Fibroblast of lung (primary cell): ENCODE results near the gene PFDN1. TPM values are rescaled to one million over a fixed set of nuclear protein-coding genes. Genes with fewer than 3 reads are reported as not detected.

ENCODE experiments used
- DNase-seq, 2 donors: peaks; one replicate each; pipeline versions ENCODE4 v3.0.0 to v3.0.0-alpha.2; 2010; ENCODE audit warnings: low read depth in 2 of 2
- H2AFZ ChIP-seq: 2 replicates; pipeline ENCODE4 v1.5.1; 2012; ENCODE audit warnings: low read length, control low read depth, inconsistent platforms
- H3K27ac ChIP-seq: 2 replicates; pipeline ENCODE4 v1.5.1; 2011; ENCODE audit warnings: low read length, control low read depth; ENCODE audit not compliant: insufficient read depth
- H3K27me3 ChIP-seq: 2 replicates; pipeline ENCODE4 v1.5.1; 2011; ENCODE audit warnings: mild to moderate bottlenecking, low read length; ENCODE audit not compliant: control insufficient read depth, insufficient read depth
- H3K36me3 ChIP-seq: 2 replicates; pipeline ENCODE4 v1.5.1; 2011; ENCODE audit warnings: low read length; ENCODE audit not compliant: control insufficient read depth, insufficient read depth
- H3K4me1 ChIP-seq: 2 replicates; pipeline ENCODE4 v1.5.1; 2011; ENCODE audit warnings: low read length; ENCODE audit not compliant: control insufficient read depth, insufficient read depth; ENCODE audit errors: extremely low read depth
- H3K4me2 ChIP-seq: 2 replicates; pipeline ENCODE4 v1.5.1; 2011; ENCODE audit warnings: low read length, control low read depth; ENCODE audit not compliant: insufficient read depth; ENCODE audit errors: extremely low read depth
- H3K4me3 ChIP-seq, 4 experiments: fragments of 200-600 bp in 1 of 4; sonication (generic) in 1 of 4; replicated peaks in 1 of 4; 2 replicates each; pipeline ENCODE4 v1.5.1; 2011 to 2016; ENCODE audit warnings: low read length in 4 of 4, low read depth in 3 of 4, mild to moderate bottlenecking in 3 of 4, control low read depth in 2 of 4, inconsistent platforms in 1 of 4, mixed read lengths in 1 of 4; ENCODE audit not compliant: insufficient read depth in 1 of 4; ENCODE audit errors: control extremely low read depth in 1 of 4
- H3K79me2 ChIP-seq: 2 replicates; pipeline ENCODE4 v1.5.1; 2012; ENCODE audit warnings: mild to moderate bottlenecking, low read length, inconsistent platforms; ENCODE audit not compliant: control insufficient read depth, insufficient read depth
- H3K9ac ChIP-seq: 2 replicates; pipeline ENCODE4 v1.5.1; 2011; ENCODE audit warnings: mild to moderate bottlenecking, low read length, control low read depth; ENCODE audit not compliant: insufficient read depth
- H3K9me3 ChIP-seq: 2 replicates; pipeline ENCODE4 v1.5.1; 2012; ENCODE audit warnings: low read depth, low read length; ENCODE audit not compliant: control insufficient read depth, insufficient read depth
- H4K20me1 ChIP-seq: 2 replicates; pipeline ENCODE4 v1.5.1; 2011; ENCODE audit warnings: low read length; ENCODE audit not compliant: control insufficient read depth, insufficient read depth; ENCODE audit errors: extremely low read depth
- EZH2 ChIP-seq: IDR thresholded peaks from 2 replicates; pipeline ENCODE4 v1.5.1; 2012; ENCODE audit warnings: low read length, control low read depth, mild to moderate bottlenecking; ENCODE audit errors: missing control alignments
- polyA plus RNA-seq, 2 donors: library from polyadenylated mRNA; depleted of rRNA in 1 of 2; stranded (reverse) in 1 of 2; unstranded in 1 of 2; fragments of >200 nt; gene quantifications; 2 replicates each; pipeline ENCODE4 v1.2.1, GENCODE V29; 2011 to 2012; ENCODE audit warnings: missing spikeins in 1 of 2
- total RNA-seq: library from RNA; depleted of rRNA; stranded (reverse); fragments of >200 nt; gene quantifications from 2 replicates; pipeline ENCODE4 v1.2.1, GENCODE V29; 2014
- TF ChIP-seq, protein P1 (sequence below), 2 donors: IDR thresholded peaks in 1 of 2; conservative IDR thresholded peaks in 1 of 2; 1 replicate in 1 of 2; 2 replicates in 1 of 2; pipeline ENCODE4 v1.5.1; 2011 to 2012; ENCODE audit warnings: low read length in 2 of 2, control low read depth in 1 of 2, inconsistent platforms in 1 of 2, low read depth in 1 of 2, mild to moderate bottlenecking in 1 of 2

Gene PFDN1
- total and polyA plus RNA-seq, 2 donors (not counting 1 experiment from before 2014, with no cell fraction given) = 35.5 to 140 TPM

DNA sequence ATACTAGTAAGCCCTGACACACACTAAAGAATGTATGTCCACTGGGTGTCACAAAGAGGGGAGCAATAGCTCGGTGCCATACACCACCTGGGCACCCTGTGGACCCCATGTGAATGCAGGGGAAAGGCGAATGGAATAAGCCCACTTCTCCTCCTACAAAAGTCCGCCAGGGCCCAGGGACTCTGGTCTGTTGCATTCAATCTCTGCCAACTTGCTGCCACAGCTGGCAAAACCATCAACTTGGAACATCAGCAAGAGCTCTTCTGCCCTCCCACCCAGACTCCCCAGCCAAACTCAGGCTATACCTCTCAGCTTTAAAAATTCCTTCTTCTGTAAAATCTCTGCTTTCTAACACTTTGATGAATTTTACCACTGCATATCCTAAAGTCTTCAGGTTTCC is 54.5 kb downstream of the PFDN1 start:
- no peak for DNase-seq
- H4K20me1 ChIP-seq = no peaks in the 10 kb centered on the region
- H3K9ac ChIP-seq = no peak overlapping the region
- H3K4me3 ChIP-seq = no peak overlapping the region
- no peaks in the 10 kb centered on the region for H3K9me3 ChIP-seq
- H2AFZ ChIP-seq = no peak overlapping the region
- no peak overlapping the region for H3K27ac ChIP-seq
- H3K4me2 ChIP-seq = no peak overlapping the region
- H3K4me1 ChIP-seq = peaks cover 34% of the 10 kb centered on the region
- H3K36me3 ChIP-seq = no peaks in the 10 kb centered on the region
- TF ChIP-seq, protein P1, sequence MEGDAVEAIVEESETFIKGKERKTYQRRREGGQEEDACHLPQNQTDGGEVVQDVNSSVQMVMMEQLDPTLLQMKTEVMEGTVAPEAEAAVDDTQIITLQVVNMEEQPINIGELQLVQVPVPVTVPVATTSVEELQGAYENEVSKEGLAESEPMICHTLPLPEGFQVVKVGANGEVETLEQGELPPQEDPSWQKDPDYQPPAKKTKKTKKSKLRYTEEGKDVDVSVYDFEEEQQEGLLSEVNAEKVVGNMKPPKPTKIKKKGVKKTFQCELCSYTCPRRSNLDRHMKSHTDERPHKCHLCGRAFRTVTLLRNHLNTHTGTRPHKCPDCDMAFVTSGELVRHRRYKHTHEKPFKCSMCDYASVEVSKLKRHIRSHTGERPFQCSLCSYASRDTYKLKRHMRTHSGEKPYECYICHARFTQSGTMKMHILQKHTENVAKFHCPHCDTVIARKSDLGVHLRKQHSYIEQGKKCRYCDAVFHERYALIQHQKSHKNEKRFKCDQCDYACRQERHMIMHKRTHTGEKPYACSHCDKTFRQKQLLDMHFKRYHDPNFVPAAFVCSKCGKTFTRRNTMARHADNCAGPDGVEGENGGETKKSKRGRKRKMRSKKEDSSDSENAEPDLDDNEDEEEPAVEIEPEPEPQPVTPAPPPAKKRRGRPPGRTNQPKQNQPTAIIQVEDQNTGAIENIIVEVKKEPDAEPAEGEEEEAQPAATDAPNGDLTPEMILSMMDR (conservative IDR thresholded peaks at IDR 0.05 in 1 of 2, IDR thresholded peaks at IDR 0.05 in 1 of 2; ENCODE audit: low read depth in 1 of 2, low read length in 2 of 2) = no peak
- TF ChIP-seq EZH2 = no peak
- peaks cover 12% of the 10 kb centered on the region for H3K79me2 ChIP-seq
- no peaks in the 10 kb centered on the region for H3K27me3 ChIP-seq

DNA sequence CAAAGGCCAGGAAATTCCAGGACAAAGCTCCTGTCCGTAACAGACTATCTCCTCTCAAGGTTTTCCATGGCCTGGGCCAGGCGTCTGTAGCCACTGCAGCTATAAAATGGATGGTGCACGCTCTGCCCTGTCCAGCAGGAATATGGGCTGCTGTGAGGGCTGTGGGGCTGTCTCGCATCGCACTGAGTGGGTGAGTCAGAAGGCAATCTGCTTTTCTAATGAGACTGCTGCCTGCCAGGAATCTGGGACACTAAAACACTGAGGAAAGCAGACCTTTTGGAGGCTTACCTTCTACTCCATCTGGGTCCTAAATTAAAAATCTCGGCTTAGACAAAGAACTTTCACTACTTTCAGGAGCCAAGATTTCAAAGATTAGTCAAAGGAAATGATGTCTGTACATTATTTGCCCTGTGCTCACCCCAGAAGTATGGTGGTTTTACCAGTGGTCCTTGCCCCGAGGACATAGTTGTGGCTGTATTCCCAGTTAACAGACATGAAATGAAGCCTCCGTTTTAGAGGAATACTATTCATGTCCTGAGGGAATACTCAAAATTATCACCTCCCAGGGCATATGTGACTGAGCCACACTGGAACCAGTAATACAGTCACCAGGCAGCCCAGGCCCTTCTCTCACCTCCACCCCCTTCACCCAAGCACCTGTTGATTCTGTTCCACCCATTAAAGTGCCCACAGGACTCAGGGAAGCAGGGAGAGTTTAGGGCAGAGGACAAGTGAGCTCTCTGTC is 56.4 kb downstream of the PFDN1 start:
- no peaks in the 10 kb centered on the region for H3K9me3 ChIP-seq
- peaks cover 30% of the 10 kb centered on the region for H3K4me1 ChIP-seq

DNA sequence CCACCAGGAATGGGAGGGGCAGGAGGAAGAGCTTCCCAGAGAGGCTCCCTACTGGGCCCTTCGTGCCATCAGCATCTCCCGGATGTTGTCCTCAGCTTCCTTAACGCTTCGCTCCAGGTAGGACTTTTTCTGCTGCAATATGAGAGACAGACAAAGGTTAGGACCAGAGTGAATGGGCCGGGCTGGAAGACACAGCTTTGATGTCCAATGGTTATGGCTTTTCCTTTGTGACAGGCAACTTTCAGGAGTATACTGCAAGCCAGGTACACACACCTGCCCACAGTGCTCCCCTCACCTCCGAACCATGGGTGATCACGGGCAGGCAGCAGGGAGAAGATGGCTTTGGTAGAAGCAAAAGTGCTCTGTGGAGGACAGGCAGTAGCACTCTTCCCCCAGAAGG is 57.0 kb downstream of the PFDN1 start:
- H3K4me1 ChIP-seq = peaks cover 32% of the 10 kb centered on the region
- peaks cover 4% of the 10 kb centered on the region for H3K79me2 ChIP-seq
- H3K36me3 ChIP-seq = no peaks in the 10 kb centered on the region
- DNase-seq = no peak
- no peaks in the 10 kb centered on the region for H3K9me3 ChIP-seq
- H3K9ac ChIP-seq = no peak overlapping the region
- H3K27ac ChIP-seq = peak overlapping the region; percentile 30
- no peak overlapping the region for H2AFZ ChIP-seq
- H3K4me3 ChIP-seq = no peak overlapping the region
- TF ChIP-seq, protein P1 (conservative IDR thresholded peaks at IDR 0.05 in 1 of 2, IDR thresholded peaks at IDR 0.05 in 1 of 2; ENCODE audit: low read depth in 1 of 2, low read length in 2 of 2) = no peak
- no peak overlapping the region for H3K4me2 ChIP-seq
- no peaks in the 10 kb centered on the region for H4K20me1 ChIP-seq
- H3K27me3 ChIP-seq = no peaks in the 10 kb centered on the region

More for the DNA sequence above, 56.4 kb downstream of the PFDN1 start:
- H2AFZ ChIP-seq = no peak overlapping the region
- DNase-seq = peak; percentile 57 to 88
- H3K4me2 ChIP-seq = no peak overlapping the region
- TF ChIP-seq EZH2 = no peak
- TF ChIP-seq, protein P1 (conservative IDR thresholded peaks at IDR 0.05 in 1 of 2, IDR thresholded peaks at IDR 0.05 in 1 of 2; ENCODE audit: low read depth in 1 of 2, low read length in 2 of 2) = no peak
- H3K27me3 ChIP-seq = no peaks in the 10 kb centered on the region
- H3K4me3 ChIP-seq = no peak overlapping the region
- no peaks in the 10 kb centered on the region for H4K20me1 ChIP-seq
- H3K36me3 ChIP-seq = no peaks in the 10 kb centered on the region
- peak overlapping the region; percentile 30 for H3K27ac ChIP-seq
- H3K79me2 ChIP-seq = peaks cover 4% of the 10 kb centered on the region
- no peak overlapping the region for H3K9ac ChIP-seq
